ENCODE data around the gene SMC6. TPM values are rescaled to one million over a fixed set of nuclear protein-coding genes. Genes with fewer than 3 reads are reported as not detected.

Gene SMC6
- polyA plus RNA-seq, 1 donor (not counting 4 experiments of a cell fraction or from before 2014, with no cell fraction given), result 24.4 TPM

DNA sequence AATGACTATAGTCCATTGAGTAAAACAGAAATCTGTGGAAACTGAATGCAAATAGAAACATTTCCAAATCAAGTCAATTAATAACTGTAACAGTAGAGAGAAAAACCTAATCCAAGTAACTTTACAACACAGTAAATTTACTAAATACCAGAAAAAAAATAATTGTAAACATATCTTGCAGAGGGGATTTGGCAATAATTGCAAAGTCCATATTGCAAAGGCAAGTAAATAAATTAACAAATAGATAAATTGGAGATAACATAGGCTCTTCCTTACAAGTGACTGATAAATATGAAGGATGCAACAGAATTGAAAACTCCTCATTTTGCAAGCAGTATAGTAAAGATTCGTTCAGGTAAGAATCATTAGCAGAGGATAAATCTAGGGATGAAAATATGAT is 65.0 kb downstream of the SMC6 start:
- Histone ChIP-seq H3K36me3 (ENCODE audit: control insufficient read depth in 2 of 2, extremely low read depth in 1 of 2, insufficient read depth in 2 of 2, low read length in 2 of 2) (peaks cover 4 to 5% of the 10 kb centered on the region in 2 experiments), H4K20me1 (ENCODE audit: control insufficient read depth, extremely low read depth, insufficient read depth, low read length) (no peaks in the 10 kb centered on the region), H3K4me2 (ENCODE audit: control insufficient read depth, extremely low read depth, insufficient read depth, low read depth, low read length) (no peak overlapping the region), H3K27ac (ENCODE audit: control insufficient read depth, insufficient read depth, low read length) (no peak overlapping the region), H3K27me3 (ENCODE audit: control insufficient read depth, extremely low read depth, insufficient read depth, low read length) (no peaks in the 10 kb centered on the region), H2AFZ (ENCODE audit: control insufficient read depth, low read length) (no peak overlapping the region), H3K9me3 (ENCODE audit: control insufficient read depth, low read depth, low read length) (no peaks in the 10 kb centered on the region), H3K9me1 (ENCODE audit: control insufficient read depth, extremely low read depth, insufficient read depth, low read length) (no peaks in the 10 kb centered on the region), H3K9ac (ENCODE audit: control insufficient read depth, extremely low read depth, insufficient read depth, low read length) (no peak overlapping the region), H3K4me3 (ENCODE audit: control insufficient read depth in 2 of 3, extremely low read depth in 1 of 3, insufficient read depth in 2 of 3, low read depth in 1 of 3, low read length in 3 of 3) (no peak overlapping the region), H3K4me1 (ENCODE audit: control insufficient read depth, extremely low read depth, insufficient read depth, low read length) (no peaks in the 10 kb centered on the region), H3K79me2 (ENCODE audit: control insufficient read depth, insufficient read depth, low read length) (no peaks in the 10 kb centered on the region)
- DNase-seq (ENCODE audit: low read depth, low spot score), result no peak
- FAIRE-seq, result no peak
- TF ChIP-seq, protein P1, sequence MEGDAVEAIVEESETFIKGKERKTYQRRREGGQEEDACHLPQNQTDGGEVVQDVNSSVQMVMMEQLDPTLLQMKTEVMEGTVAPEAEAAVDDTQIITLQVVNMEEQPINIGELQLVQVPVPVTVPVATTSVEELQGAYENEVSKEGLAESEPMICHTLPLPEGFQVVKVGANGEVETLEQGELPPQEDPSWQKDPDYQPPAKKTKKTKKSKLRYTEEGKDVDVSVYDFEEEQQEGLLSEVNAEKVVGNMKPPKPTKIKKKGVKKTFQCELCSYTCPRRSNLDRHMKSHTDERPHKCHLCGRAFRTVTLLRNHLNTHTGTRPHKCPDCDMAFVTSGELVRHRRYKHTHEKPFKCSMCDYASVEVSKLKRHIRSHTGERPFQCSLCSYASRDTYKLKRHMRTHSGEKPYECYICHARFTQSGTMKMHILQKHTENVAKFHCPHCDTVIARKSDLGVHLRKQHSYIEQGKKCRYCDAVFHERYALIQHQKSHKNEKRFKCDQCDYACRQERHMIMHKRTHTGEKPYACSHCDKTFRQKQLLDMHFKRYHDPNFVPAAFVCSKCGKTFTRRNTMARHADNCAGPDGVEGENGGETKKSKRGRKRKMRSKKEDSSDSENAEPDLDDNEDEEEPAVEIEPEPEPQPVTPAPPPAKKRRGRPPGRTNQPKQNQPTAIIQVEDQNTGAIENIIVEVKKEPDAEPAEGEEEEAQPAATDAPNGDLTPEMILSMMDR (optimal IDR thresholded peaks at IDR 0.05 in 1 of 3, IDR thresholded peaks at IDR 0.05 in 1 of 3, conservative IDR thresholded peaks at IDR 0.05 in 1 of 3; ENCODE audit: extremely low read depth in 1 of 3, insufficient read depth in 2 of 3, low read length in 3 of 3), result no peak
- TF ChIP-seq EZH2 (IDR thresholded peaks at IDR 0.05; ENCODE audit: low read length), result no peak
- dilution Hi-C loops (cut with MboI; ENCODE audit: extremely low pct_ligation_motif_present, low sequenced_read_pairs), result no loop called here

DNA sequence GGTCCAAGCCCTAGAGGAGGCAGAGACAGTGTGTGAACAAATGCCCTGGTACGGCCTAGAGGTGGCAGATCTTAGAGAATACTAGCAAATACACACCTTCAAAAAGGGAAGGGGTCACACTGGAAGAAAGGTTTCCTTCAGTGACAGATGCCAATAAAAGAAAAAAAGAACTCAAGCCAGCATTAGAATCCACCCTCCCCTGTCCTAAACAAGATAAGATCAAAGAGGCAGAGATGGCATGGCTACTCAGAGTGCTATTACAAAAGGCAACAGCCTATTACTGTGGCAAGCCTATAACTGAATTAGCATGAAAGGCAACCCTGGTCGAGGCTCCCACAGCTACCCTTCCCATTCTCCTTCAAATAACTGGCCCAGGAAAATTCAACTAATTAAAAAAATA is 69.6 kb downstream of the SMC6 start:
- Histone ChIP-seq H4K20me1 (ENCODE audit: control insufficient read depth, extremely low read depth, insufficient read depth, low read length) (no peaks in the 10 kb centered on the region), H3K27ac (ENCODE audit: control insufficient read depth, insufficient read depth, low read length) (no peak overlapping the region), H3K4me1 (ENCODE audit: control insufficient read depth, extremely low read depth, insufficient read depth, low read length) (no peaks in the 10 kb centered on the region), H3K79me2 (ENCODE audit: control insufficient read depth, insufficient read depth, low read length) (no peaks in the 10 kb centered on the region), H3K9me1 (ENCODE audit: control insufficient read depth, extremely low read depth, insufficient read depth, low read length) (no peaks in the 10 kb centered on the region), H3K27me3 (ENCODE audit: control insufficient read depth, extremely low read depth, insufficient read depth, low read length) (no peaks in the 10 kb centered on the region), H2AFZ (ENCODE audit: control insufficient read depth, low read length) (no peak overlapping the region), H3K4me3 (ENCODE audit: control insufficient read depth in 2 of 3, extremely low read depth in 1 of 3, insufficient read depth in 2 of 3, low read depth in 1 of 3, low read length in 3 of 3) (no peak overlapping the region), H3K9me3 (ENCODE audit: control insufficient read depth, low read depth, low read length) (no peaks in the 10 kb centered on the region), H3K4me2 (ENCODE audit: control insufficient read depth, extremely low read depth, insufficient read depth, low read depth, low read length) (no peak overlapping the region), H3K36me3 (ENCODE audit: control insufficient read depth in 2 of 2, extremely low read depth in 1 of 2, insufficient read depth in 2 of 2, low read length in 2 of 2) (peaks cover 8 to 11% of the 10 kb centered on the region in 2 experiments), H3K9ac (ENCODE audit: control insufficient read depth, extremely low read depth, insufficient read depth, low read length) (no peak overlapping the region)
- DNase-seq (ENCODE audit: low read depth, low spot score) (no peak), FAIRE-seq (no peak)
- TF ChIP-seq, protein P1 (optimal IDR thresholded peaks at IDR 0.05 in 1 of 3, IDR thresholded peaks at IDR 0.05 in 1 of 3, conservative IDR thresholded peaks at IDR 0.05 in 1 of 3; ENCODE audit: extremely low read depth in 1 of 3, insufficient read depth in 2 of 3, low read length in 3 of 3), result no peak
- dilution Hi-C loops (cut with MboI; ENCODE audit: extremely low pct_ligation_motif_present, low sequenced_read_pairs), result no loop called here
